ENCODE data around the gene ELFN2. TPM values are rescaled to one million over a fixed set of nuclear protein-coding genes. Genes with fewer than 3 reads are reported as not detected.

Gene ELFN2
- total and polyA plus RNA-seq, 2 of the 13 experiments (the other 11 are each of a cell fraction or from before 2014, with no cell fraction given), result 0.01 TPM; not detected in 1

- peaks cover 0 to 7% of the 10 kb centered on the region in 2 experiments; a peak in 4 of 5 replicates for H3K27me3 ChIP-seq (ENCODE audit: control insufficient read depth in 1 of 2, insufficient read depth in 2 of 2, low read length in 2 of 2)
- no peak overlapping the region for H3K9ac ChIP-seq (ENCODE audit: insufficient read depth, low read depth, low read length)
- no peaks in the 10 kb centered on the region for H3K36me3 ChIP-seq (replicated peaks in 1 of 2; ENCODE audit: control insufficient read depth in 1 of 2, insufficient read depth in 2 of 2, low read length in 2 of 2)
- in situ Hi-C loops (cut with HindIII; ENCODE audit: extremely low pct_ligation_motif_present, low pct_unique_long_range_greater_than_20kb) (no loop called here), intact Hi-C loops (cut with micrococcal nuclease; ENCODE audit: unreplicated experiment) (no loop called here)
- no peaks in the 10 kb centered on the region for H3K9me3 ChIP-seq (ENCODE audit: low read length)
- ATAC-seq (no peak), FAIRE-seq (no peak), DNase-seq (ENCODE audit: low spot score) (no peak)
- H3K4me1 ChIP-seq (ENCODE audit: insufficient read depth, low read length), result no peaks in the 10 kb centered on the region
- no peak overlapping the region for H2AFZ ChIP-seq (ENCODE audit: low read length)
- no peaks in the 10 kb centered on the region for H4K20me1 ChIP-seq (ENCODE audit: insufficient read depth, low read length)
- TF ChIP-seq TAF1 (CRISPR knock-in tag; IDR thresholded peaks at IDR 0.05) (no peak), ZNF652 (CRISPR knock-in tag; IDR thresholded peaks at IDR 0.05; ENCODE audit: borderline replicate concordance, low read depth) (0 out of 2 replicates have a peak, but pooled peaks have one; percentile 18), ZNF768 (CRISPR knock-in tag; IDR thresholded peaks at IDR 0.05) (0 out of 2 replicates have a peak, but pooled peaks have one; percentile 15)
- CTCF ChIA-PET (ENCODE audit: low intra/inter-chr PET ratio, low total read pairs), result no interaction called here
- H3K4me3 ChIP-seq (replicated peaks in 1 of 3; ENCODE audit: insufficient read depth in 1 of 3, low read depth in 2 of 3, low read length in 3 of 3), result no peak overlapping the region
- POLR2A ChIA-PET, result no interaction called here
- H3K79me2 ChIP-seq (ENCODE audit: insufficient read depth, low read length), result no peaks in the 10 kb centered on the region
- WGBS (ENCODE audit: low lambda C conversion rate), result 8% methylated on average over 4 of the region's 14 CpGs
- BruUV-seq (replicated peaks), result no TSS peak
- no peak overlapping the region for H3K4me2 ChIP-seq (ENCODE audit: low read depth, low read length)
- H3K27ac ChIP-seq (ENCODE audit: extremely low read length, insufficient read depth, low read length), result no peak overlapping the region
Observed at GRCh38 chr22:37467391-37467955, 40.2 kb upstream of the ELFN2 start.

- ChIA-PET CTCF (ENCODE audit: low intra/inter-chr PET ratio, low total read pairs) (no interaction called here), POLR2A (no interaction called here)
- H2AFZ ChIP-seq (ENCODE audit: low read length), result no peak overlapping the region
- no peaks in the 10 kb centered on the region for H3K4me1 ChIP-seq (ENCODE audit: insufficient read depth, low read length)
- intact Hi-C loops (cut with micrococcal nuclease; ENCODE audit: unreplicated experiment), result no loop called here
- H3K27me3 ChIP-seq (ENCODE audit: control insufficient read depth in 1 of 2, insufficient read depth in 2 of 2, low read length in 2 of 2), result peaks cover 0 to 3% of the 10 kb centered on the region in 2 experiments; a peak in 3 of 5 replicates
- no peaks in the 10 kb centered on the region; the same call in 1 of the 2 replicates for H4K20me1 ChIP-seq (ENCODE audit: insufficient read depth, low read length)
- no peak for FAIRE-seq
- H3K9ac ChIP-seq (ENCODE audit: insufficient read depth, low read depth, low read length), result no peak overlapping the region
- H3K4me3 ChIP-seq (replicated peaks in 1 of 3; ENCODE audit: insufficient read depth in 1 of 3, low read depth in 2 of 3, low read length in 3 of 3), result no peak overlapping the region
- ATAC-seq, result no peak
- in situ Hi-C loops (cut with HindIII; ENCODE audit: extremely low pct_ligation_motif_present, low pct_unique_long_range_greater_than_20kb), result no loop called here
- no peak overlapping the region for H3K27ac ChIP-seq (ENCODE audit: extremely low read length, insufficient read depth, low read length)
- 13% methylated on average over 4 of the region's 4 CpGs for WGBS (ENCODE audit: low lambda C conversion rate)
- no peaks in the 10 kb centered on the region for H3K36me3 ChIP-seq (replicated peaks in 1 of 2; ENCODE audit: control insufficient read depth in 1 of 2, insufficient read depth in 2 of 2, low read length in 2 of 2)
- no TSS peak for BruUV-seq (replicated peaks)
- H3K4me2 ChIP-seq (ENCODE audit: low read depth, low read length), result no peak overlapping the region
- TF ChIP-seq PATZ1 (CRISPR knock-in tag; IDR thresholded peaks at IDR 0.05), result no peak
- no peak for TF ChIP-seq NFE2L2 (IDR thresholded peaks at IDR 0.05; ENCODE audit: low read length)
- TF ChIP-seq ZNF263 (CRISPR knock-in tag; IDR thresholded peaks at IDR 0.05), result no peak
- TF ChIP-seq HOXD1 (CRISPR knock-in tag; IDR thresholded peaks at IDR 0.05), result no peak
- no peak for TF ChIP-seq MED1 (CRISPR knock-in tag; IDR thresholded peaks at IDR 0.05)
- no peak for TF ChIP-seq ZNF841 (CRISPR knock-in tag; IDR thresholded peaks at IDR 0.05; ENCODE audit: borderline replicate concordance)
- no peak for TF ChIP-seq MTF1 (CRISPR knock-in tag; IDR thresholded peaks at IDR 0.05)
- TF ChIP-seq ASH2L (IDR thresholded peaks at IDR 0.05; ENCODE audit: insufficient read length, low read depth, low read length), result no peak
- no peak for TF ChIP-seq ZNF703 (CRISPR knock-in tag; IDR thresholded peaks at IDR 0.05; ENCODE audit: borderline replicate concordance)
- H3K79me2 ChIP-seq (ENCODE audit: insufficient read depth, low read length), result no peaks in the 10 kb centered on the region
- DNase-seq (ENCODE audit: low spot score), result no peak
- H3K9me3 ChIP-seq (ENCODE audit: low read length), result no peaks in the 10 kb centered on the region
Observed at GRCh38 chr22:37464181-37464580, 36.9 kb upstream of the ELFN2 start.

Measured in HepG2 (cell line).